DMS153 treated with DMSO at 0.1 percent for 48 hours (cell line): Measurements from ENCODE around the gene GDAP2.

ENCODE experiments used
- DNase-seq: peaks from one replicate; lab custom pipeline; 2025; ENCODE audit not compliant: unreplicated experiment; lab: John Stamatoyannopoulos, UW

Gene GDAP2

DNA sequence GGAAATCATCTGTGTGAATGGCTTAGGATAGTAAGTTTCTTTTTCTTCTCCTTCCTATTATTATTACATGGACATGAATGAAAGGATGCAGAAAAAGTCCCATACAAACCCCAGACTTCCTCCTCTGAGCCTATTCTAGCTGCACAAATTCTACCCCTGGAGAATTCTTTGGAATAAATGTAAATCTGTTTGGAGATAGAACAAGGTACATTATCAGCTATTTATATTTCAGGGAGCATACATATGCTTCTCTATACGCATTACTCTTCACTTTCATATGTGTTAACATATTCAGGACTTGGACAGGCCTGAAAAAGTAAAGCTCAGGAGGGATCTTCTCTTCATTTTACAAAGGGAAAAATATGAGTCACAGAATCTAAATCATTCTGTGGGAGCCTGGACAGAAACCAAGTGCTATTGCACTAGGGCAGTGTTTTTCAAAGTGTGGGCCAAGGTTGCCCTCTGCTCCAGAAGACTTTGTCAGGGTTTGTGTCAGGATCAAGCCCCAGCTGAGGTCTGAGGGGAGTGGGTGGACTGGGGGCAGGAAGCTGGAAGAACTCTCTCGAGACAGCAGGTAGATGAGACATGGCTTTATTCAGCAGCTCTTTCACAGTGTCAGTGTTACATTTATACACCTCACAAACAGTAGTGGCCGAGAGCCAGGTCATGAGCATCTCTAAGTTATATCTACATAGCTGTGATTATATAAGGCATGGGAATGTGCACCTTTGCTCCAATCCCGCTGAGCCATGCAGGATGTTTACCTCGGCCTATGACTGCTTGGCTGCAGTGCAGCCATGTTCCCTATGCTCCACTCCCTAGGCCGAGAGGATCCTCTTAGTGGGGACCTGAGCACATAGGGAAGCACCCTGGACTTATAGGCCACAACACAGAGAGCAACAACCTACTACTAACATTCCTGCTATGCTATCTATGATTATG, 114.3 kb downstream of the GDAP2 start:
- no peak for DNase-seq
